Measurements from ENCODE around the gene SLC6A3. TPM values are rescaled to one million over a fixed set of nuclear protein-coding genes. Genes with fewer than 3 reads are reported as not detected.
"Not testable (repeated sequence)": the region's sequence is repeated elsewhere in the genome, so short reads cannot be mapped to it uniquely, and the experiment has no call there.

Gene SLC6A3
- total and polyA plus RNA-seq, 5 donors from 2014 or later: 0.27 TPM; not detected in 4

DNA sequence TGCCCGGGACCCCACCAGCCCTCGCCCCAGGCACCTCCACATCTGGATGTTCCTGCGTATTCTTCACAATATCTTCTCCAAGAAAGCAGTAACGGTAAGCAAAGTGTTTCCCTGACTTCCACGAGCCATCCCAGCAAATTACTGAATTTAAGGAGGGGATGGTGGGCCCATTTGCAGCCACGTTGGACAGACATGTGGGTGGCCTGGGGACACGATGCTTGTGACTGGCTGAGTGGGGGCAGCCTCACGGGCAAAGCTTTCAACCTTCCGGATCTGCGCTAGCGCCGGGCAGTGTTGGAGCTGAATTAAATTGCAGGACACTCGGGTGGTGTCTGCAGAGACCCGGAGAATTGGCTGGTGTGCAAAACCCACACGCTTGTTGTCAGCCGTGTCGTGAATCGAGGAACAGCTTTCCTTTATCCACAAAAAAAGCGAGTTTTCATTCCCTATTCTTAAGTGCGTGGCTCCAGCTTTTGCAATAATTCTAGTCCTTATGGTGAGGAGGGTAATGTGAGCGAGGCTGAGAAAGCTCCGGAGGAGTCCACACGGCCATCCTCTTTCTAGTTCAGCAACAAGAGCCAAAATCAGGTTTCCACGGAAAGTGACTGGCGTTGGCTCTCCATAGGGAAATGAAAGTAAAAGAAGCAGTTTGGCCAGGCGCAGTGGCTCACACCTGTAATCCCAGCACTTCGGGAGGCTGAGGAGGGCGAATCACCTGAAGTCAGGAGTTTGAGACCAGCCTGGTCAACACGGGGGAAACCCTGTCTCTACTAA, 82.8 kb downstream of the SLC6A3 start:
- peak overlapping the region in 1 of 3 donors; percentile 48 for H3K27ac Mint-ChIP-seq

DNA sequence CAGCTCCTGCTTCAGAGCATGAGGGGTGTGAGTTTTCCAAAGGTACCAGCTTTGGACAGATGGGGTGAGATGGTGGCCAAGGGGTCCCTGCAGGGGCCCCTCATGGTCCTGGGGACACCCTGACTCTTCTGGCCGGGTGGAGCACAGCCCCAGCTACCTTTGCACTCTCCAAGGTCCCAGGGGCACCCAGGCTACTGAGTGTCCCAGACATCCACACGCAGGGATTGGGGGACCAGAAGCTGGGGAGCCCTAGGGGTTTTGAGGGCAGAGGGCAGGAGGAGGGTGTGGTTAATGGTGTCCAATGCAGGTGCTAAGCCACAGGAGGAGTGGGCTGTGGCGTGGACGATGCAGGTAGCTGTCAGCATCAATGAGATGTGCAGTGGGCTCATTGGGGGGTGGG, 84.4 kb downstream of the SLC6A3 start:
- no peak for DNase-seq
- H3K27ac Mint-ChIP-seq: no peak overlapping the region
- no peak for ATAC-seq (ENCODE audit: low read depth in 2 of 2)
- H3K27me3 Mint-ChIP-seq: peaks cover 36% of the 10 kb centered on the region
- H3K36me3 ChIP-seq (ENCODE audit: control insufficient read depth, insufficient read depth, low read length): no peaks in the 10 kb centered on the region
- no peaks in the 10 kb centered on the region for H3K9me3 ChIP-seq (ENCODE audit: control insufficient read depth in 2 of 2, low read length in 2 of 2)
- no peak overlapping the region for H3K27ac ChIP-seq (ENCODE audit: insufficient read depth, low read length, poor library complexity, severe bottlenecking)
- H3K4me3 ChIP-seq (ENCODE audit: low read depth, low read length): no peak overlapping the region
- no peaks in the 10 kb centered on the region for H3K4me1 ChIP-seq (ENCODE audit: control insufficient read depth, insufficient read depth, low read length, poor library complexity, severe bottlenecking)
- H3K9me3 Mint-ChIP-seq: no peaks in the 10 kb centered on the region
- H3K36me3 Mint-ChIP-seq: no peaks in the 10 kb centered on the region
- no peaks in the 10 kb centered on the region for H3K4me1 Mint-ChIP-seq
- H3K4me3 Mint-ChIP-seq: no peak overlapping the region
- H3K27me3 ChIP-seq (ENCODE audit: control insufficient read depth, insufficient read depth, low read length): no peaks in the 10 kb centered on the region

More for the DNA sequence above, 82.8 kb downstream of the SLC6A3 start:
- Histone ChIP-seq H3K9me3 (ENCODE audit: control insufficient read depth in 2 of 2, low read length in 2 of 2) (no peaks in the 10 kb centered on the region), H3K36me3 (ENCODE audit: control insufficient read depth, insufficient read depth, low read length) (no peaks in the 10 kb centered on the region), H3K4me3 (ENCODE audit: low read depth, low read length) (no peak overlapping the region), H3K27me3 (ENCODE audit: control insufficient read depth, insufficient read depth, low read length) (no peaks in the 10 kb centered on the region), H3K27ac (ENCODE audit: insufficient read depth, low read length, poor library complexity, severe bottlenecking) (no peak overlapping the region), H3K4me1 (ENCODE audit: control insufficient read depth, insufficient read depth, low read length, poor library complexity, severe bottlenecking) (no peaks in the 10 kb centered on the region)
- DNase-seq (no peak), ATAC-seq (ENCODE audit: low read depth in 2 of 2) (no peak)
- Mint-ChIP-seq H3K36me3 (no peaks in the 10 kb centered on the region), H3K4me1 (no peaks in the 10 kb centered on the region), H3K27me3 (peaks cover 36% of the 10 kb centered on the region), H3K9me3 (no peaks in the 10 kb centered on the region), H3K4me3 (no peak overlapping the region)

DNA sequence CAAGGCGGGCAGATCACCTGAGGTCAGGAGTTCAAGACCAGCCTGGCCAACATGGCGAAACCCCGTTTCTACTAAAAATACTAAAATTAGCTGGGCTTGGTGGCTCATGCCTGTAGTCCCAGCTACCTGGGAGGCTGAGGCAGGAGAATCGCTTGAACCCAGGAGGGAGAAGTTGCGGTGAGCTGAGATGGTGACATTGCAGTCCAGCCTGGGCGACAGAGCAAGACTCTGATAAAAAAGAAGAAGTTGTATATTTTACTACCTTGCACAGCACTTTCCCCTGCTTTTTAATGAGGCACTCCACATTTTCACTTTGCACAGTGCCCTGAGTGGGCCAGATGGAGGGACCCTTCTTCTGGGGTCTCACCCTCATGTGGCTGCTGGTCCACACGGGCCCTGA, 84.9 kb downstream of the SLC6A3 start:
- H3K4me1 ChIP-seq (ENCODE audit: control insufficient read depth, insufficient read depth, low read length, poor library complexity, severe bottlenecking); H3K27me3 ChIP-seq (ENCODE audit: control insufficient read depth, insufficient read depth, low read length); H3K27ac Mint-ChIP-seq; DNase-seq; H3K27ac ChIP-seq (ENCODE audit: insufficient read depth, low read length, poor library complexity, severe bottlenecking); H3K36me3 ChIP-seq (ENCODE audit: control insufficient read depth, insufficient read depth, low read length); H3K4me3 Mint-ChIP-seq; H3K9me3 ChIP-seq (ENCODE audit: control insufficient read depth in 2 of 2, low read length in 2 of 2); H3K4me1 Mint-ChIP-seq; H3K4me3 ChIP-seq (ENCODE audit: low read depth, low read length); ATAC-seq (ENCODE audit: low read depth in 2 of 2); H3K9me3 Mint-ChIP-seq; H3K36me3 Mint-ChIP-seq: not testable (repeated sequence)
- peaks cover 35% of the 10 kb centered on the region for H3K27me3 Mint-ChIP-seq

DNA sequence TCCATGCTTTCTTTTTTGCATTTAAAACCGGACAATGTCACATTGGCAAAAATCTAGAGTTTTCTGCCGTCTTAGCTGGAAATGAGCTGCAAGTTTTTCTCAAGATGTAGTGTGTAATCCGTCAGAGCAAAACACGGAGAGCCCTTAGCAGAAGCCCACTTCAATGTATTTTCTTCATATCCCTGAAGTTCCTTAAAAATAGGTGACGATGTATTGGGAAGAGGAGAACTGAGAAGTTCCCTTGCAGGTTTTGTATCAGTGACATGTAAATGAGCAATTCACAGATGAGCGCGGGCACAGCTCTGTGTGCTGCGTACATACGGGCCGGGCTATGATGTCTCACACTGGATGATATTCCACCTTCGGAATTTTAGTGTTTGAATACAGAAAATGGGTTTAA, 85.5 kb downstream of the SLC6A3 start:
- DNase-seq (no peak), ATAC-seq (ENCODE audit: low read depth in 2 of 2) (no peak)
- Mint-ChIP-seq H3K9me3 (no peaks in the 10 kb centered on the region), H3K27me3 (peaks cover 32% of the 10 kb centered on the region), H3K4me3 (no peak overlapping the region), H3K27ac (no peak overlapping the region), H3K36me3 (no peaks in the 10 kb centered on the region), H3K4me1 (peaks cover 0 to 4% (median 0%) of the 10 kb centered on the region in 4 donors)
- no peak overlapping the region for H3K4me3 ChIP-seq (ENCODE audit: low read depth, low read length)
- H3K9me3 ChIP-seq (ENCODE audit: control insufficient read depth in 2 of 2, low read length in 2 of 2): no peaks in the 10 kb centered on the region
- no peak overlapping the region for H3K27ac ChIP-seq (ENCODE audit: insufficient read depth, low read length, poor library complexity, severe bottlenecking)
- H3K36me3 ChIP-seq (ENCODE audit: control insufficient read depth, insufficient read depth, low read length): no peaks in the 10 kb centered on the region
- peaks cover under 1% of the 10 kb centered on the region for H3K27me3 ChIP-seq (ENCODE audit: control insufficient read depth, insufficient read depth, low read length)
- H3K4me1 ChIP-seq (ENCODE audit: control insufficient read depth, insufficient read depth, low read length, poor library complexity, severe bottlenecking): no peaks in the 10 kb centered on the region

DNA sequence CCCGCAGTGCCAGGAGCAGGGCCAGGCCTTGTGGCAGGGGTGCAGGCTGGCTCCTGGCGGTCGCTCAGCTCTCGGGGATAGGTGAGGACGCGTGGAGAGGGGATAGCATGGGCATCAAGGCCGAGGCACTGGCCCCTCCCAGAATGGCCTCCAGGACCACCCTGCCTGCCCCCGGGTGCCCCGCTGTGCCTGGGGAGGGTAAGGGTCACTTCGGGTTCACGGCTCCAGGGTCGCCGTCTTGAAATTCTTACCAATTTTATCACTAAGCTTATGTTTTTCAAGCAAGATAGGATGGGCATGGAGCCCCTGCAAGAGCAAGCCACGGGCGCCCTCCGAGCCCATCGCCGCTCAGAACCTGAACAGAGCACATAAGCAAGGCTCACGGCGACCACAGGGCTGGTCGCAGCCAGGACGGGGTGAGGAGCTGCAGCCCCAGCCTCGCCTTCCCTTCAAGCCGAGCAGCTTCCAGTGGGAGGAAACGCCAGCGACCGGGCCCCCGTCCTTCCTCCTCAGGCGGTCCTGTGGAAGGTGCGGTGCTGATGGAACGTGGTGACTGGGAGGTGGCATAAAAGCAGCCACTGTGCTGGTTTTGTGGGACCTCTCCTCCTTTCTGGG, 86.1 kb downstream of the SLC6A3 start:
- DNase-seq (no peak), ATAC-seq (ENCODE audit: low read depth in 2 of 2) (no peak)
- H3K27ac Mint-ChIP-seq: no peak overlapping the region
- H3K27me3 Mint-ChIP-seq: peaks cover 26% of the 10 kb centered on the region
- Histone ChIP-seq H3K27me3 (ENCODE audit: control insufficient read depth, insufficient read depth, low read length) (peaks cover 2% of the 10 kb centered on the region), H3K9me3 (ENCODE audit: control insufficient read depth in 2 of 2, low read length in 2 of 2) (no peaks in the 10 kb centered on the region), H3K4me3 (ENCODE audit: low read depth, low read length) (no peak overlapping the region), H3K27ac (ENCODE audit: insufficient read depth, low read length, poor library complexity, severe bottlenecking) (no peak overlapping the region), H3K4me1 (ENCODE audit: control insufficient read depth, insufficient read depth, low read length, poor library complexity, severe bottlenecking) (no peaks in the 10 kb centered on the region), H3K36me3 (ENCODE audit: control insufficient read depth, insufficient read depth, low read length) (no peaks in the 10 kb centered on the region)
- H3K36me3 Mint-ChIP-seq: no peaks in the 10 kb centered on the region
- H3K4me1 Mint-ChIP-seq: peaks cover 0 to 4% (median 0%) of the 10 kb centered on the region in 4 donors
- H3K9me3 Mint-ChIP-seq: no peaks in the 10 kb centered on the region
- no peak overlapping the region for H3K4me3 Mint-ChIP-seq

DNA sequence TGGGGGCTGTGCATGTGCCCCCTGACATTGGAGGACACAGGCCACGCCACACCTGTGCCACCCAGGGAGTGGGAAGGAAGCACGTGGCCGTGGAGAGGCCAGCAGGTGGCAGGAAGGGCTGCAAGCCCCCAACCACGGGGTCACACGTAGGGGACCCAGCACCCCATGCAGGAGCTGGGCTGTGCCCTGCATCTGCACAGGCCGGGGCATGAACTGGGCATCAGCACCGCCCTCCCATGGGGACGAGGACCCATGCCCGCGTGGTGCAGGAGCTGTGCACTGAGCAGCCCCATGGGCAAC, 86.6 kb downstream of the SLC6A3 start:
- Mint-ChIP-seq H3K4me3 (no peak overlapping the region), H3K27ac (no peak overlapping the region), H3K36me3 (no peaks in the 10 kb centered on the region), H3K27me3 (peaks cover 21% of the 10 kb centered on the region), H3K4me1 (peaks cover 0 to 4% (median 0%) of the 10 kb centered on the region in 4 donors), H3K9me3 (no peaks in the 10 kb centered on the region)
- Histone ChIP-seq H3K27ac (ENCODE audit: insufficient read depth, low read length, poor library complexity, severe bottlenecking) (no peak overlapping the region), H3K36me3 (ENCODE audit: control insufficient read depth, insufficient read depth, low read length) (no peaks in the 10 kb centered on the region), H3K4me1 (ENCODE audit: control insufficient read depth, insufficient read depth, low read length, poor library complexity, severe bottlenecking) (no peaks in the 10 kb centered on the region), H3K9me3 (ENCODE audit: control insufficient read depth in 2 of 2, low read length in 2 of 2) (no peaks in the 10 kb centered on the region), H3K27me3 (ENCODE audit: control insufficient read depth, insufficient read depth, low read length) (peaks cover 2% of the 10 kb centered on the region), H3K4me3 (ENCODE audit: low read depth, low read length) (no peak overlapping the region)
- ATAC-seq (ENCODE audit: low read depth in 2 of 2) (no peak), DNase-seq (no peak)

DNA sequence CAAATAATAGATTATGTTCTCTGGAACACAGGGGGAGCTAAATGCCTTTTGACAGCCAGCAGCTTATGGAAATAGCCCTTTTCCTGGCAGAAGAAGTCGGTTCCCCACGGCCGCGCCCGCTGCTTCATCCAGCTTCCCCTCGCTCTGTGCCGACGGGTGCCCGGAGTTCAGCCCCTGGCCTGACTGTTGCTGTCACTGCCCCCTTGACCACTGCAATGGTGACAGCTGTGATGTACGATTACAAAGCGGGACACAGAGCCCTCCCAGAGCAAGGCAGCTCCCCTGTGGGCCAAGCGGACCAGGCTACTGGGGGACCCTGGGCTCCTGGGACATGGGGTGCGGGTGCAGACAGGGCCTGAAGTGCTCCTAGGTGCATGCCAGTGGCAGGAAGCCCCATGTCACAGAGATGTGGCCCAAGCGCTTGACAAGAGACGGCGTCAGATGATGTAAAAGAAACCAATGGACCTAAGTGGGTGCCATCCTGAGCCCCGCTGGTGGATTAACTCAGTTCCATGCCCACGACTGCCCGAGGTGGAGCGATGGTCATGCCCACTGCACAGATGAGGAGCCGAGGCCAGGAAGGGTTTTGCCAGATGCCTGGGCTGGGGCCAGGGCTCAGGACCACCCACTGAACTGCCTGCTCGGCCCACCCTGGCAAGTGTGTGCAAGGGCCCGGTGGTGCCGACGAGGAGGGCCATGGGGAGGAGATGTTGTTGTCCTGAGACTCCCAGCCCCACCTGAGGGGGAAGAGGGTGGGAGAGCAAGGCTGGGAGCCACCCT, 87.1 kb downstream of the SLC6A3 start:
- H3K9me3 Mint-ChIP-seq: no peaks in the 10 kb centered on the region

More for the DNA sequence above, 87.1 kb downstream of the SLC6A3 start:
- ATAC-seq (ENCODE audit: low read depth in 2 of 2): no peak
- H3K36me3 ChIP-seq (ENCODE audit: control insufficient read depth, insufficient read depth, low read length): no peaks in the 10 kb centered on the region
- DNase-seq: no peak
- no peak overlapping the region for H3K4me3 ChIP-seq (ENCODE audit: low read depth, low read length)
- Mint-ChIP-seq H3K27ac (no peak overlapping the region), H3K4me3 (peak overlapping the region in 1 of 4 donors; percentile 43), H3K27me3 (peaks cover 16% of the 10 kb centered on the region), H3K36me3 (no peaks in the 10 kb centered on the region), H3K4me1 (peaks cover 0 to 4% (median 0%) of the 10 kb centered on the region in 4 donors)
- no peak overlapping the region for H3K27ac ChIP-seq (ENCODE audit: insufficient read depth, low read length, poor library complexity, severe bottlenecking)
- H3K9me3 ChIP-seq (ENCODE audit: control insufficient read depth in 2 of 2, low read length in 2 of 2): no peaks in the 10 kb centered on the region
- no peaks in the 10 kb centered on the region for H3K4me1 ChIP-seq (ENCODE audit: control insufficient read depth, insufficient read depth, low read length, poor library complexity, severe bottlenecking)
- H3K27me3 ChIP-seq (ENCODE audit: control insufficient read depth, insufficient read depth, low read length): peaks cover 2% of the 10 kb centered on the region

Measured in CD4-positive, CD25-positive, alpha-beta regulatory T cell (primary cell).